Measurements from ENCODE around the gene LHCGR. TPM values are rescaled to one million over a fixed set of nuclear protein-coding genes. Genes with fewer than 3 reads are reported as not detected.
A peak's percentile ranks its signal among the peaks of the same experiment; 100 is the strongest.

LHCGR gene
- polyA plus RNA-seq, 1 donor from 2014 or later: not detected

DNA sequence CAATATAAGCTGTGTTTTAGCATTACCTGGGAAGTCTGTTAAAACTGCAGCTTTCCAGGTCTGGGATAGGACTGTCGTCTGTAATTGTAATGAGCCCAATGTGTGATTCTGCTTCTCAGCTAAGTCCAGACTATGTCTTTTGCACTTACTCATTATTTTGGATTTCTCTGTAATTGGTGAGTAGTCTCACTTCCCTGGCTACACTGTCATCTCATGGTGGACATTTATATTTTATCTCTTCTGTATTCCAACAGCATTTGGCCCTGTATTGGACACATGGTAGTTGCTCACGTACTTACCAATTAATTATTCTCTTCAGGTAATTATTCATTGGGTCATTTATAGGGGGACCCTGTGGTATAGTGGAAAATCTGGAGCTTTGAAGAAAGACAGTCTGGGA, 28.0 kb downstream of the LHCGR start:
- Histone ChIP-seq H3K27ac (ENCODE audit: low read length) (no peak overlapping the region), H2AFZ (ENCODE audit: low read depth, low read length) (no peak overlapping the region), H3K9ac (ENCODE audit: low read length) (no peak overlapping the region), H3K27me3 (ENCODE audit: insufficient read depth, low read depth, low read length) (no peaks in the 10 kb centered on the region), H3K4me2 (ENCODE audit: low read length) (no peak overlapping the region), H3K36me3 (ENCODE audit: insufficient read depth, low read length) (no peaks in the 10 kb centered on the region), H3F3A (ENCODE audit: insufficient read depth, low read length, poor library complexity, severe bottlenecking) (peaks cover 7% of the 10 kb centered on the region), H4K20me1 (ENCODE audit: insufficient read depth) (no peaks in the 10 kb centered on the region), H3K9me3 (ENCODE audit: low read length) (no peaks in the 10 kb centered on the region), H3K4me3 (ENCODE audit: low read length) (no peak overlapping the region), H3K79me2 (replicated peaks; ENCODE audit: insufficient read depth, low read length) (no peaks in the 10 kb centered on the region), H3K9me2 (ENCODE audit: insufficient read depth, low read length) (no peaks in the 10 kb centered on the region)
- TF ChIP-seq REST (IDR thresholded peaks at IDR 0.05; ENCODE audit: borderline replicate concordance): no peak
- peak; percentile 53 for TF ChIP-seq SMC3 (conservative IDR thresholded peaks at IDR 0.05; ENCODE audit: poor library complexity)
- TF ChIP-seq EZH2 (IDR thresholded peaks at IDR 0.05; ENCODE audit: borderline replicate concordance, insufficient read depth, low read length, poor library complexity, severe bottlenecking): no peak
- TF ChIP-seq, protein P1, sequence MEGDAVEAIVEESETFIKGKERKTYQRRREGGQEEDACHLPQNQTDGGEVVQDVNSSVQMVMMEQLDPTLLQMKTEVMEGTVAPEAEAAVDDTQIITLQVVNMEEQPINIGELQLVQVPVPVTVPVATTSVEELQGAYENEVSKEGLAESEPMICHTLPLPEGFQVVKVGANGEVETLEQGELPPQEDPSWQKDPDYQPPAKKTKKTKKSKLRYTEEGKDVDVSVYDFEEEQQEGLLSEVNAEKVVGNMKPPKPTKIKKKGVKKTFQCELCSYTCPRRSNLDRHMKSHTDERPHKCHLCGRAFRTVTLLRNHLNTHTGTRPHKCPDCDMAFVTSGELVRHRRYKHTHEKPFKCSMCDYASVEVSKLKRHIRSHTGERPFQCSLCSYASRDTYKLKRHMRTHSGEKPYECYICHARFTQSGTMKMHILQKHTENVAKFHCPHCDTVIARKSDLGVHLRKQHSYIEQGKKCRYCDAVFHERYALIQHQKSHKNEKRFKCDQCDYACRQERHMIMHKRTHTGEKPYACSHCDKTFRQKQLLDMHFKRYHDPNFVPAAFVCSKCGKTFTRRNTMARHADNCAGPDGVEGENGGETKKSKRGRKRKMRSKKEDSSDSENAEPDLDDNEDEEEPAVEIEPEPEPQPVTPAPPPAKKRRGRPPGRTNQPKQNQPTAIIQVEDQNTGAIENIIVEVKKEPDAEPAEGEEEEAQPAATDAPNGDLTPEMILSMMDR (IDR thresholded peaks at IDR 0.05; ENCODE audit: poor library complexity, severe bottlenecking): peak; percentile 57
- no peak for TF ChIP-seq POLR2AphosphoS5 (IDR thresholded peaks at IDR 0.05)
- no peak for TF ChIP-seq TAF1 (IDR thresholded peaks at IDR 0.05; ENCODE audit: low read depth)
- TF ChIP-seq RAD21 (conservative IDR thresholded peaks at IDR 0.05): peak; percentile 61
- TF ChIP-seq MXI1 (conservative IDR thresholded peaks at IDR 0.05; ENCODE audit: poor library complexity, severe bottlenecking): no peak
- no peak for TF ChIP-seq EP300 (conservative IDR thresholded peaks at IDR 0.05; ENCODE audit: poor library complexity, severe bottlenecking)

- no peak for TF ChIP-seq SMC3 (conservative IDR thresholded peaks at IDR 0.05; ENCODE audit: poor library complexity)
- TF ChIP-seq RAD21 (conservative IDR thresholded peaks at IDR 0.05): no peak
- no peak for TF ChIP-seq EZH2 (IDR thresholded peaks at IDR 0.05; ENCODE audit: borderline replicate concordance, insufficient read depth, low read length, poor library complexity, severe bottlenecking)
- TF ChIP-seq, protein P1 (IDR thresholded peaks at IDR 0.05; ENCODE audit: poor library complexity, severe bottlenecking): no peak
- no peak for TF ChIP-seq EP300 (conservative IDR thresholded peaks at IDR 0.05; ENCODE audit: poor library complexity, severe bottlenecking)
- TF ChIP-seq POLR2AphosphoS5 (IDR thresholded peaks at IDR 0.05): no peak
- no peaks in the 10 kb centered on the region for H4K20me1 ChIP-seq (ENCODE audit: insufficient read depth)
- no peaks in the 10 kb centered on the region for H3K79me2 ChIP-seq (replicated peaks; ENCODE audit: insufficient read depth, low read length)
- peaks cover 7% of the 10 kb centered on the region for H3F3A ChIP-seq (ENCODE audit: insufficient read depth, low read length, poor library complexity, severe bottlenecking)
- no peak overlapping the region for H3K4me2 ChIP-seq (ENCODE audit: low read length)
- H3K9ac ChIP-seq (ENCODE audit: low read length): no peak overlapping the region
- H3K27me3 ChIP-seq (ENCODE audit: insufficient read depth, low read depth, low read length): no peaks in the 10 kb centered on the region
- no peaks in the 10 kb centered on the region for H3K9me3 ChIP-seq (ENCODE audit: low read length)
- H3K9me2 ChIP-seq (ENCODE audit: insufficient read depth, low read length): no peaks in the 10 kb centered on the region
- H3K27ac ChIP-seq (ENCODE audit: low read length): no peak overlapping the region
- H3K4me3 ChIP-seq (ENCODE audit: low read length): no peak overlapping the region
- H3K36me3 ChIP-seq (ENCODE audit: insufficient read depth, low read length): no peaks in the 10 kb centered on the region
- no peak overlapping the region for H2AFZ ChIP-seq (ENCODE audit: low read depth, low read length)
These were observed 29.6 kb downstream of the LHCGR start for GRCh38 chr2:48725696-48726494.

Measured in neural cell (in vitro differentiated cells).